GM20000 (cell line): ENCODE data around the gene OMA1.

Experiments used
- DNase-seq: peaks from one replicate; pipeline ENCODE4 v3.0.0; 2012; ENCODE audit warnings: low spot score
- CTCF ChIP-seq: IDR thresholded peaks from 2 replicates; pipeline ENCODE4 v1.5.1; 2012; ENCODE audit warnings: mild to moderate bottlenecking, control low read depth; ENCODE audit errors: extremely low read depth, missing control alignments

OMA1 gene

GRCh38 chr1:58573138-58573537, 26.6 kb upstream of the OMA1 start:
- no peak for DNase-seq
- no peak for TF ChIP-seq CTCF

GRCh38 chr1:58572690-58573089, 26.2 kb upstream of the OMA1 start:
- no peak for TF ChIP-seq CTCF
- DNase-seq = no peak

- no peak for TF ChIP-seq CTCF
- DNase-seq = no peak
Observed at GRCh38 chr1:58571616-58572015, 25.1 kb upstream of the OMA1 start.

- no peak for TF ChIP-seq CTCF
- DNase-seq = no peak
Observed at GRCh38 chr1:58570817-58571216, 24.3 kb upstream of the OMA1 start.

- DNase-seq = no peak
- TF ChIP-seq CTCF = no peak
Observed at GRCh38 chr1:58570094-58570493, 23.6 kb upstream of the OMA1 start.

GRCh38 chr1:58568911-58569310, 22.4 kb upstream of the OMA1 start:
- TF ChIP-seq CTCF = no peak
- no peak for DNase-seq

- DNase-seq = no peak
- no peak for TF ChIP-seq CTCF
Observed at GRCh38 chr1:58568271-58568860, 21.8 kb upstream of the OMA1 start.
